SK-N-SH (cell line): ENCODE measurements around the gene PYGM. TPM values are rescaled to one million over a fixed set of nuclear protein-coding genes. Genes with fewer than 3 reads are reported as not detected.

ENCODE experiments used
- CTCF ChIA-PET: fragments of 300-600, 350-600 bp; formaldehyde crosslinking; extraction: SDS; loops from one replicate; lab custom pipeline; 2021; lab: Yijun Ruan, JAX
- POLR2A ChIA-PET: fragments of 350-600 bp; sonication (Branson Sonifier 250); formaldehyde crosslinking; extraction: SDS; loops from one replicate; lab custom pipeline; 2020; ENCODE audit warnings: antibody characterized with exemption, inconsistent platforms; lab: Yijun Ruan, JAX
- DNase-seq: peaks from one replicate; pipeline ENCODE4 v3.0.0; 2012
- H2AFZ ChIP-seq: fragments of 200-600 bp; sonication (generic); 2 replicates; pipeline ENCODE4 v1.8.1; 2016; ENCODE audit warnings: antibody characterized with exemption, mild to moderate bottlenecking, low read depth
- H3F3A ChIP-seq: fragments of 200-600 bp; sonication (generic); replicated peaks from 2 replicates; pipeline ENCODE3; 2016; ENCODE audit warnings: antibody characterized with exemption, mild to moderate bottlenecking; ENCODE audit not compliant: insufficient read depth
- H3K27ac ChIP-seq, 2 experiments: fragments of 200-500 bp in 1 of 2; fragments of 200-600 bp in 1 of 2; sonication (Bioruptor generic) in 1 of 2; sonication (generic), shearing (Covaris generic) in 1 of 2; 2 replicates each; pipeline versions ENCODE4 v1.5.1 to v1.6.1; 2014 to 2016; ENCODE audit warnings: low read depth in 2 of 2, inconsistent platforms in 1 of 2, low read length in 1 of 2, mild to moderate bottlenecking in 1 of 2, mixed read lengths in 1 of 2
- H3K27me3 ChIP-seq: fragments of 200-600 bp; sonication (generic), shearing (Covaris generic); 2 replicates; pipeline ENCODE4 v1.6.1; 2016; ENCODE audit warnings: mixed run types; ENCODE audit not compliant: insufficient read depth
- H3K36me3 ChIP-seq, 2 experiments: fragments of 200-500 bp in 1 of 2; fragments of 200-600 bp in 1 of 2; sonication (Bioruptor generic) in 1 of 2; sonication (generic) in 1 of 2; replicated peaks in 1 of 2; 2 replicates each; pipeline versions ENCODE3 to v1.5.1; 2014 to 2016; ENCODE audit warnings: low read length in 1 of 2, mild to moderate bottlenecking in 1 of 2; ENCODE audit not compliant: insufficient read depth in 2 of 2, control insufficient read depth in 1 of 2
- H3K4me1 ChIP-seq, 2 experiments: fragments of 200-500 bp in 1 of 2; fragments of 200-600 bp in 1 of 2; sonication (Bioruptor generic) in 1 of 2; sonication (generic), shearing (Covaris generic) in 1 of 2; 2 replicates each; pipeline versions ENCODE4 v1.5.1 to v1.6.1; 2014 to 2016; ENCODE audit warnings: low read depth in 1 of 2, low read length in 1 of 2, mixed run types in 1 of 2; ENCODE audit not compliant: insufficient read depth in 2 of 2, control insufficient read depth in 1 of 2
- H3K4me2 ChIP-seq: fragments of 200-600 bp; sonication (generic), shearing (Covaris generic); 2 replicates; pipeline ENCODE4 v1.6.1; 2017; ENCODE audit warnings: mixed run types
- H3K4me3 ChIP-seq, 2 experiments: fragments of 200-500 bp in 1 of 2; fragments of 200-600 bp in 1 of 2; sonication (Bioruptor generic) in 1 of 2; sonication (generic), shearing (Covaris generic) in 1 of 2; 2 replicates each; pipeline versions ENCODE4 v1.5.1 to v1.8.1; 2014 to 2016; ENCODE audit warnings: low read depth in 2 of 2, inconsistent platforms in 1 of 2, low read length in 1 of 2, mild to moderate bottlenecking in 1 of 2, mixed read lengths in 1 of 2, moderate library complexity in 1 of 2
- H3K79me2 ChIP-seq: fragments of 200-600 bp; sonication (generic); 2 replicates; pipeline ENCODE4 v1.8.1; 2017; ENCODE audit warnings: mild to moderate bottlenecking; ENCODE audit not compliant: insufficient read depth
- H3K9ac ChIP-seq: fragments of 200-600 bp; sonication (generic); 2 replicates; pipeline ENCODE4 v1.6.1; 2017; ENCODE audit warnings: mixed run types
- H3K9me2 ChIP-seq: fragments of 200-600 bp; sonication (generic); 2 replicates; pipeline ENCODE4 v1.6.1; 2017; ENCODE audit warnings: mixed run types
- H3K9me3 ChIP-seq: fragments of 200-600 bp; sonication (generic); 2 replicates; pipeline ENCODE4 v1.6.1; 2017; ENCODE audit warnings: mixed run types, mild to moderate bottlenecking, moderate library complexity
- H4K20me1 ChIP-seq: fragments of 200-600 bp; sonication (generic); 2 replicates; pipeline ENCODE4 v1.6.1; 2017; ENCODE audit warnings: mild to moderate bottlenecking, mixed run types; ENCODE audit not compliant: insufficient read depth
- CHD2 ChIP-seq: fragments of 150-350 bp; IDR thresholded peaks from 2 replicates; pipeline ENCODE4 v1.6.1; 2018; ENCODE audit warnings: low read length; ENCODE audit not compliant: partially characterized antibody
- EP300 ChIP-seq, 2 experiments: IDR thresholded peaks; 2 replicates each; pipeline versions ENCODE4 v1.4.0 to v1.6.1; 2012; ENCODE audit warnings: borderline replicate concordance in 1 of 2, low read depth in 1 of 2, low read length in 1 of 2
- EZH2phosphoT487 ChIP-seq: fragments of 200-600 bp; sonication (generic); IDR thresholded peaks from 2 replicates; pipeline ENCODE4 v1.6.1; 2017; ENCODE audit warnings: low read depth, mixed run types, mild to moderate bottlenecking, antibody characterized with exemption, moderate library complexity, borderline replicate concordance
- FOXJ3 ChIP-seq: sonication (generic); formaldehyde crosslinking; IDR thresholded peaks from 2 replicates; pipeline ENCODE4 v1.5.1; 2020; ENCODE audit warnings: mild to moderate bottlenecking, missing genetic modification reagents
- GABPA ChIP-seq: IDR thresholded peaks from 2 replicates; pipeline ENCODE4 v1.4.0; 2012; ENCODE audit warnings: low read depth, mild to moderate bottlenecking
- GATA2 ChIP-seq: sonication (generic); formaldehyde crosslinking; IDR thresholded peaks from 2 replicates; pipeline ENCODE4 v1.5.0; 2020; ENCODE audit warnings: mild to moderate bottlenecking, missing genetic modification reagents
- NFIC ChIP-seq: IDR thresholded peaks from 2 replicates; pipeline ENCODE4 v1.4.0; 2012; ENCODE audit warnings: borderline replicate concordance
- POLR2AphosphoS5 ChIP-seq: IDR thresholded peaks from 2 replicates; pipeline ENCODE4 v1.6.1; 2012; ENCODE audit warnings: low read depth, low read length
- RXRA ChIP-seq: IDR thresholded peaks from 2 replicates; pipeline ENCODE4 v1.4.0; 2012; ENCODE audit warnings: low read depth, mild to moderate bottlenecking, borderline replicate concordance
- SIN3A ChIP-seq: IDR thresholded peaks from 2 replicates; pipeline ENCODE4 v1.6.1; 2012; ENCODE audit warnings: low read depth, mild to moderate bottlenecking, low read length, moderate library complexity, borderline replicate concordance
- TAF1 ChIP-seq: IDR thresholded peaks from 2 replicates; pipeline ENCODE4 v1.6.1; 2012; ENCODE audit warnings: low read depth, mild to moderate bottlenecking, low read length, moderate library complexity, borderline replicate concordance
- WGBS: methylation state at CpG from one replicate; pipeline ENCODE4 v1.1.6; 2017; ENCODE audit warnings: low lambda C conversion rate; 5-methylcytosine and 5-hydroxymethylcytosine counted together
- polyA plus RNA-seq, 3 experiments: library from polyadenylated mRNA; depleted of rRNA; stranded (reverse); fragments of >200 nt; gene quantifications; 2 replicates each; pipeline ENCODE4 v1.2.3, GENCODE V29; 2012
- TF ChIP-seq, protein P1 (sequence below): IDR thresholded peaks from 2 replicates; pipeline ENCODE4 v1.6.1; 2012; ENCODE audit warnings: mild to moderate bottlenecking, low read depth, low read length, moderate library complexity
- TF ChIP-seq, protein P2 (sequence below): IDR thresholded peaks from 2 replicates; pipeline ENCODE4 v1.4.0; 2012; ENCODE audit warnings: low read depth, borderline replicate concordance
- TF ChIP-seq, protein P3 (sequence below): fragments of 150-350 bp; IDR thresholded peaks from 2 replicates; pipeline ENCODE4 v1.6.1; 2016; ENCODE audit warnings: mild to moderate bottlenecking, low read depth, low read length
- TF ChIP-seq, protein P4 (sequence below): IDR thresholded peaks from 2 replicates; pipeline ENCODE4; 2012

The PYGM gene
- polyA plus RNA-seq, 1 of the 3 experiments (the other 2 are of a cell fraction): 0.08 TPM

DNA sequence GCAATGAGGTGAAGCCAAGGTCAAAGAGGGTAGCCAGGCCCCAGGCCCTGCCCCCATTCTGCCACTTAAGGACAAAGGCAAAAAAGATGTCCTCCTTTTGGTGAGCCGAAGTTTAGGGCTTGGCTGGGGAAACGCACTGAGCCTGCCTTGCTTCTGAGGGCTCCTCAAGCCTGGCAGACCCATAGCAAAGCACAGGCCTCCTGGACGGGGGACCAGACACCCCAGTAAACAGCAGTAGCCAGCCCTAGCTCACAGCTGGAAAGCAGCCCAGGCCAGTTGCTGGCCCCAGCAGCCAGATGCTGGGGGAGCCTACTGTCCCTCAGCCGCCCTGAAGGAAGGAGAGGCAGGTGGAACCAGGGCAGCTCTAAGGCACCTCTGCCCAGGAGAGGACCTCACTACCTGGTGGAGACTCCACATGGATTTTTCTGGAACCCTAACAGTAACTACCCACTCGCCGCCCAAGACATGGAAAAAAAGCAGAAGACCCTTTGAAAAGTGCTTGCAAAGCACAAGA, 3.8 kb upstream of the PYGM start:
- Histone ChIP-seq H3F3A (peaks cover 46% of the 10 kb centered on the region), H3K9me3 (no peaks in the 10 kb centered on the region), H2AFZ (no peak overlapping the region), H4K20me1 (peaks cover 51% of the 10 kb centered on the region), H3K9me2 (no peaks in the 10 kb centered on the region), H3K79me2 (peaks cover 27% of the 10 kb centered on the region; the same call in 1 of the 2 replicates), H3K9ac (no peak overlapping the region; the same call in 1 of the 2 replicates), H3K4me3 (no peak overlapping the region), H3K4me1 (peaks cover 19 to 23% of the 10 kb centered on the region in 2 experiments; a peak in 3 of 4 replicates), H3K27me3 (no peaks in the 10 kb centered on the region), H3K27ac (peak overlapping the region; percentile 24 to 39; a peak in 3 of 4 replicates), H3K36me3 (peaks cover 42 to 59% of the 10 kb centered on the region in 2 experiments), H3K4me2 (peak overlapping the region; percentile 52; the same call in 1 of the 2 replicates)
- no peak for TF ChIP-seq EP300 (IDR thresholded peaks at IDR 0.05; ENCODE audit: borderline replicate concordance in 1 of 2, low read depth in 1 of 2, low read length in 1 of 2)
- no peak for TF ChIP-seq RXRA
- no peak for TF ChIP-seq TAF1
- no peak for TF ChIP-seq GABPA
- TF ChIP-seq, protein P1, sequence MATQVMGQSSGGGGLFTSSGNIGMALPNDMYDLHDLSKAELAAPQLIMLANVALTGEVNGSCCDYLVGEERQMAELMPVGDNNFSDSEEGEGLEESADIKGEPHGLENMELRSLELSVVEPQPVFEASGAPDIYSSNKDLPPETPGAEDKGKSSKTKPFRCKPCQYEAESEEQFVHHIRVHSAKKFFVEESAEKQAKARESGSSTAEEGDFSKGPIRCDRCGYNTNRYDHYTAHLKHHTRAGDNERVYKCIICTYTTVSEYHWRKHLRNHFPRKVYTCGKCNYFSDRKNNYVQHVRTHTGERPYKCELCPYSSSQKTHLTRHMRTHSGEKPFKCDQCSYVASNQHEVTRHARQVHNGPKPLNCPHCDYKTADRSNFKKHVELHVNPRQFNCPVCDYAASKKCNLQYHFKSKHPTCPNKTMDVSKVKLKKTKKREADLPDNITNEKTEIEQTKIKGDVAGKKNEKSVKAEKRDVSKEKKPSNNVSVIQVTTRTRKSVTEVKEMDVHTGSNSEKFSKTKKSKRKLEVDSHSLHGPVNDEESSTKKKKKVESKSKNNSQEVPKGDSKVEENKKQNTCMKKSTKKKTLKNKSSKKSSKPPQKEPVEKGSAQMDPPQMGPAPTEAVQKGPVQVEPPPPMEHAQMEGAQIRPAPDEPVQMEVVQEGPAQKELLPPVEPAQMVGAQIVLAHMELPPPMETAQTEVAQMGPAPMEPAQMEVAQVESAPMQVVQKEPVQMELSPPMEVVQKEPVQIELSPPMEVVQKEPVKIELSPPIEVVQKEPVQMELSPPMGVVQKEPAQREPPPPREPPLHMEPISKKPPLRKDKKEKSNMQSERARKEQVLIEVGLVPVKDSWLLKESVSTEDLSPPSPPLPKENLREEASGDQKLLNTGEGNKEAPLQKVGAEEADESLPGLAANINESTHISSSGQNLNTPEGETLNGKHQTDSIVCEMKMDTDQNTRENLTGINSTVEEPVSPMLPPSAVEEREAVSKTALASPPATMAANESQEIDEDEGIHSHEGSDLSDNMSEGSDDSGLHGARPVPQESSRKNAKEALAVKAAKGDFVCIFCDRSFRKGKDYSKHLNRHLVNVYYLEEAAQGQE: no peak
- no peak for TF ChIP-seq EZH2phosphoT487
- CTCF ChIA-PET: interaction anchor here (0.9 to 2.8 kb wide), 7 partner anchors 9 to 314 kb away, joined by 3 to 11 read pairs (median 4); partner anchors contain the start of gene RASGRP2
- POLR2A ChIA-PET: interaction anchor here (0.7 kb wide), 1 partner anchor 9 kb away, joined by 3 read pairs; no protein-coding TSS in a partner anchor
- WGBS: 93% methylated on average over 4 of the region's 6 CpGs
- peak; percentile 18 for DNase-seq

DNA sequence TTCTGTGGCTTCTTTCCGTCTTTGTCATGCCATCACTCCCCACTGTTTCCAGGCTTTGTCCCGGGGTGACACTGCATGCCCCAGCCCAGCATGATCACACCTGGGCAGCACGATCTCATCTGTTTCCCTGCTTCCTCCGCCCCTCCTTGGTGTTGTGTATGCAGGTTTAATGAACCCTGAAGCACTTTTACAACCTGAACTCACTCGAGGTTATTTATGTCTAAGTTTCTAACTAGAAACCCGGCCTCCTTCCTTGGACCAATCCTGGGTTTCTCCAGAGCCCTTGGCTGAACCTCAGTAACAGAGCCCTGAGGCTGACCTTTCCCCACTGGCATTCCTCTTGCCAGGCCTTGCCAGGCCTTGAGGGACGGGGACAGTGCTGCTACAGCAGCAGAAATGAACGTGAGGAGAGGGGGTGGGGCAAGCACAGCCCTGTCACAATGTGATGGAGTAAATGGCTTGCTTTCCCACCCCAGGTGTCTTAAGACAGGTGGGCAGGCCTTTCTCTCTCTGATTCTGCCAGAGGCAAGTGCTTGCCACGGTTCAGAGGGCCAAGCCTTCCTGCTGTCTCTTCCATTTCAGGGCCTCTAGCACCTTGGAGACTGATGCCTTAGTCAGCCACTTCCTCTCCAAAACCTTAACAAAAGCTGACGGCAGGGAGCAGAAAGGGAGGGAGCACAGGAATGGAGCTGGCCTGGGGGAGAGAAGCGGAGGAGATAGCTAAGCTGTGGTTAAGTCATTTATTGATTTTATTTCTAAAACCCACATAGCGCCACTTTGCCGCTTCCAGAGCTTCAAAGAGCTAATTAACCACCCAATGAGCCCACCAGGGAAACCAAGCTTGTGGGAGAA, 3.1 kb upstream of the PYGM start:
- Histone ChIP-seq H3K36me3 (peaks cover 35 to 52% of the 10 kb centered on the region in 2 experiments), H3K9me3 (no peaks in the 10 kb centered on the region), H3F3A (peaks cover 42% of the 10 kb centered on the region), H4K20me1 (peaks cover 46% of the 10 kb centered on the region), H3K4me2 (peak overlapping the region; percentile 52; the same call in 1 of the 2 replicates), H3K4me1 (peaks cover 19 to 23% of the 10 kb centered on the region in 2 experiments; a peak in 3 of 4 replicates), H3K9ac (no peak overlapping the region; the same call in 1 of the 2 replicates), H3K4me3 (no peak overlapping the region), H3K27me3 (no peaks in the 10 kb centered on the region), H2AFZ (no peak overlapping the region), H3K9me2 (no peaks in the 10 kb centered on the region), H3K79me2 (peaks cover 20% of the 10 kb centered on the region; the same call in 1 of the 2 replicates), H3K27ac (peak overlapping the region; percentile 24 to 39; a peak in 2 of 4 replicates)
- 79% methylated on average over 12 of the region's 13 CpGs for WGBS
- TF ChIP-seq, protein P2, sequence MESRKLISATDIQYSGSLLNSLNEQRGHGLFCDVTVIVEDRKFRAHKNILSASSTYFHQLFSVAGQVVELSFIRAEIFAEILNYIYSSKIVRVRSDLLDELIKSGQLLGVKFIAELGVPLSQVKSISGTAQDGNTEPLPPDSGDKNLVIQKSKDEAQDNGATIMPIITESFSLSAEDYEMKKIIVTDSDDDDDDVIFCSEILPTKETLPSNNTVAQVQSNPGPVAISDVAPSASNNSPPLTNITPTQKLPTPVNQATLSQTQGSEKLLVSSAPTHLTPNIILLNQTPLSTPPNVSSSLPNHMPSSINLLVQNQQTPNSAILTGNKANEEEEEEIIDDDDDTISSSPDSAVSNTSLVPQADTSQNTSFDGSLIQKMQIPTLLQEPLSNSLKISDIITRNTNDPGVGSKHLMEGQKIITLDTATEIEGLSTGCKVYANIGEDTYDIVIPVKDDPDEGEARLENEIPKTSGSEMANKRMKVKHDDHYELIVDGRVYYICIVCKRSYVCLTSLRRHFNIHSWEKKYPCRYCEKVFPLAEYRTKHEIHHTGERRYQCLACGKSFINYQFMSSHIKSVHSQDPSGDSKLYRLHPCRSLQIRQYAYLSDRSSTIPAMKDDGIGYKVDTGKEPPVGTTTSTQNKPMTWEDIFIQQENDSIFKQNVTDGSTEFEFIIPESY: no peak
- TF ChIP-seq SIN3A (no peak), RXRA (no peak), GATA2 (CRISPR knock-in tag) (no peak), TAF1 (no peak), POLR2AphosphoS5 (no peak), CHD2 (peak; percentile 3), FOXJ3 (CRISPR knock-in tag) (no peak), NFIC (no peak)
- TF ChIP-seq, protein P3, sequence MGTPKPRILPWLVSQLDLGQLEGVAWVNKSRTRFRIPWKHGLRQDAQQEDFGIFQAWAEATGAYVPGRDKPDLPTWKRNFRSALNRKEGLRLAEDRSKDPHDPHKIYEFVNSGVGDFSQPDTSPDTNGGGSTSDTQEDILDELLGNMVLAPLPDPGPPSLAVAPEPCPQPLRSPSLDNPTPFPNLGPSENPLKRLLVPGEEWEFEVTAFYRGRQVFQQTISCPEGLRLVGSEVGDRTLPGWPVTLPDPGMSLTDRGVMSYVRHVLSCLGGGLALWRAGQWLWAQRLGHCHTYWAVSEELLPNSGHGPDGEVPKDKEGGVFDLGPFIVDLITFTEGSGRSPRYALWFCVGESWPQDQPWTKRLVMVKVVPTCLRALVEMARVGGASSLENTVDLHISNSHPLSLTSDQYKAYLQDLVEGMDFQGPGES: no peak
- TF ChIP-seq, protein P4, sequence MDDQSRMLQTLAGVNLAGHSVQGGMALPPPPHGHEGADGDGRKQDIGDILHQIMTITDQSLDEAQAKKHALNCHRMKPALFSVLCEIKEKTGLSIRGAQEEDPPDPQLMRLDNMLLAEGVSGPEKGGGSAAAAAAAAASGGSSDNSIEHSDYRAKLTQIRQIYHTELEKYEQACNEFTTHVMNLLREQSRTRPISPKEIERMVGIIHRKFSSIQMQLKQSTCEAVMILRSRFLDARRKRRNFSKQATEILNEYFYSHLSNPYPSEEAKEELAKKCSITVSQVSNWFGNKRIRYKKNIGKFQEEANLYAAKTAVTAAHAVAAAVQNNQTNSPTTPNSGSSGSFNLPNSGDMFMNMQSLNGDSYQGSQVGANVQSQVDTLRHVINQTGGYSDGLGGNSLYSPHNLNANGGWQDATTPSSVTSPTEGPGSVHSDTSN: 0 out of 2 replicates have a peak, but pooled peaks have one; percentile 19
- ChIA-PET POLR2A (interaction anchor here (0.6 to 0.8 kb wide), 4 partner anchors 14 to 61 kb away, joined by 3 to 5 read pairs (median 3); no protein-coding TSS in a partner anchor), CTCF (interaction anchor here (0.9 to 2.8 kb wide), 9 partner anchors 8 to 313 kb away, joined by 3 to 11 read pairs (median 4); partner anchors contain the start of gene RASGRP2)
- DNase-seq: peak; percentile 23
